GM19395 (cell line): ENCODE data around the gene IRF2.

Source experiments
- ATAC-seq: cut with Tn5 transposase; IDR thresholded peaks from one replicate; pipeline ENCODE4 v1.9.1; 2021; ENCODE audit warnings: mild to moderate bottlenecking, moderate library complexity; ENCODE audit not compliant: unreplicated experiment

The IRF2 gene

GRCh38 chr4:184475096-184475461, 729 bp upstream of the IRF2 start:
- peak; percentile 32 for ATAC-seq

- ATAC-seq: no peak
Observed at GRCh38 chr4:184473499-184474262, 669 bp downstream of the IRF2 start.

- no peak for ATAC-seq
Observed at GRCh38 chr4:184472614-184473498, 1.5 kb downstream of the IRF2 start.

- peak; percentile 21 for ATAC-seq
Observed at GRCh38 chr4:184471881-184472613, 2.3 kb downstream of the IRF2 start.

GRCh38 chr4:184470785-184471110, 3.6 kb downstream of the IRF2 start:
- no peak for ATAC-seq

GRCh38 chr4:184466634-184467033, 7.7 kb downstream of the IRF2 start:
- no peak for ATAC-seq

- no peak for ATAC-seq
Observed at GRCh38 chr4:184464759-184465454, 9.4 kb downstream of the IRF2 start.

- no peak for ATAC-seq
Observed at GRCh38 chr4:184463856-184464255, 10.5 kb downstream of the IRF2 start.

GRCh38 chr4:184463158-184463557, 11.2 kb downstream of the IRF2 start:
- no peak for ATAC-seq

GRCh38 chr4:184462724-184463123, 11.6 kb downstream of the IRF2 start:
- no peak for ATAC-seq

- ATAC-seq: no peak
Observed at GRCh38 chr4:184461711-184462441, 12.5 kb downstream of the IRF2 start.

GRCh38 chr4:184460499-184461285, 13.7 kb downstream of the IRF2 start:
- ATAC-seq: no peak

- ATAC-seq: no peak
Observed at GRCh38 chr4:184459413-184459812, 14.9 kb downstream of the IRF2 start.

- no peak for ATAC-seq
Observed at GRCh38 chr4:184457535-184458249, 16.7 kb downstream of the IRF2 start.

- no peak for ATAC-seq
Observed at GRCh38 chr4:184456337-184456736, 18.0 kb downstream of the IRF2 start.

- ATAC-seq: no peak
Observed at GRCh38 chr4:184455299-184455698, 19.1 kb downstream of the IRF2 start.

GRCh38 chr4:184453365-184454160, 20.8 kb downstream of the IRF2 start:
- peak; percentile 69 for ATAC-seq

- no peak for ATAC-seq
Observed at GRCh38 chr4:184452740-184453139, 21.6 kb downstream of the IRF2 start.
